K562 (cell line): ENCODE results near the gene GHDC. TPM values are rescaled to one million over a fixed set of nuclear protein-coding genes. Genes with fewer than 3 reads are reported as not detected.

Experiments
- CREB3 ChIP-seq: fragments of 450-650 bp; conservative IDR thresholded peaks from 2 replicates; pipeline ENCODE4 v1.6.1; 2016; ENCODE audit warnings: missing genetic modification characterization, low read depth, mild to moderate bottlenecking, missing compliant biosample characterization, moderate library complexity
- KDM2B ChIP-seq: fragments of 250-450 bp; sonication (Bioruptor Pico); IDR thresholded peaks from 2 replicates; pipeline ENCODE4 v1.8.0; 2021; ENCODE audit warnings: mild to moderate bottlenecking, moderate library complexity
- LCOR ChIP-seq: sonication (generic); formaldehyde crosslinking; IDR thresholded peaks from 2 replicates; pipeline ENCODE4 v1.8.0; 2022; ENCODE audit warnings: mild to moderate bottlenecking, missing genetic modification reagents
- MIER1 ChIP-seq: fragments of 450-650 bp; IDR thresholded peaks from 2 replicates; pipeline ENCODE4 v1.6.1; 2016; ENCODE audit warnings: antibody characterized with exemption, mild to moderate bottlenecking, low read depth
- NEUROD1 ChIP-seq: fragments of 150-350 bp; IDR thresholded peaks from 2 replicates; pipeline ENCODE4 v1.6.1; 2014; ENCODE audit warnings: borderline replicate concordance, low read length, low read depth; ENCODE audit not compliant: partially characterized antibody
- RBBP5 ChIP-seq: fragments of 200-600 bp; sonication (generic); IDR thresholded peaks from 2 replicates; pipeline ENCODE4 v1.6.1; 2012; ENCODE audit warnings: borderline replicate concordance, mild to moderate bottlenecking, low read length, control low read depth, inconsistent platforms; ENCODE audit not compliant: insufficient read depth, poor library complexity, severe bottlenecking
- SLC30A9 ChIP-seq: fragments of 250-450 bp; sonication (Bioruptor Pico); IDR thresholded peaks from 2 replicates; pipeline ENCODE4 v1.8.0; 2022; ENCODE audit warnings: mild to moderate bottlenecking, moderate library complexity
- TAF7 ChIP-seq: fragments of 450-650 bp; IDR thresholded peaks from 2 replicates; pipeline ENCODE4 v1.6.1; 2016; ENCODE audit warnings: missing genetic modification characterization, missing compliant biosample characterization
- TCF7L2 ChIP-seq: fragments of 150-350 bp; IDR thresholded peaks from 2 replicates; pipeline ENCODE4 v1.6.1; 2016; ENCODE audit warnings: low read depth, mild to moderate bottlenecking, low read length, moderate library complexity
- USF2 ChIP-seq: sonication (generic); formaldehyde crosslinking; IDR thresholded peaks from 2 replicates; pipeline ENCODE4 v1.5.0; 2020; ENCODE audit warnings: missing genetic modification reagents
- ZBTB49 ChIP-seq: sonication (generic); formaldehyde crosslinking; IDR thresholded peaks from 2 replicates; pipeline ENCODE4 v1.8.0; 2022; ENCODE audit warnings: missing genetic modification reagents, mild to moderate bottlenecking, borderline replicate concordance
- ZBTB8A ChIP-seq: fragments of 450-650 bp; IDR thresholded peaks from 2 replicates; pipeline ENCODE4 v1.6.1; 2018; ENCODE audit warnings: mild to moderate bottlenecking, moderate library complexity; ENCODE audit not compliant: partially characterized antibody
- ZNF696 ChIP-seq: fragments of 250-450 bp; sonication (Bioruptor Pico); conservative IDR thresholded peaks from 2 replicates; pipeline ENCODE4 v1.4.0; 2020; ENCODE audit warnings: mild to moderate bottlenecking, moderate library complexity
- ZSCAN29 ChIP-seq: fragments of 450-650 bp; IDR thresholded peaks from 2 replicates; pipeline ENCODE4 v1.6.1; 2017
- polyA plus RNA-seq, 8 experiments: library from polyadenylated mRNA; depleted of rRNA in 4 of 8; stranded (reverse) in 5 of 8; unstranded in 3 of 8; fragments of >200 nt; fragmentation: Nextera tagmentation in 2 of 8; fragmentation: Illumina TruSeq in 1 of 8; extraction: Ambion mirVana in 2 of 8; extraction: Trizol in 1 of 8; gene quantifications; 2 replicates each; pipeline versions ENCODE4 v1.2.1 to v1.2.3, GENCODE V29; 2011 to 2014; ENCODE audit warnings: inconsistent platforms in 1 of 8, missing spikeins in 1 of 8
- total RNA-seq, 7 experiments: library from RNA; depleted of rRNA in 6 of 7; stranded (reverse); fragments of >200 nt in 6 of 7; fragmentation: Illumina TruSeq in 2 of 7; extraction: Trizol in 2 of 7; gene quantifications; 2 replicates each; pipeline versions ENCODE4 v1.2.1 to v1.2.3, GENCODE V29; 2011 to 2021; ENCODE audit warnings: low replicate concordance in 1 of 7

The GHDC gene
- total and polyA plus RNA-seq, 9 of the 15 experiments (the other 6 are each of a cell fraction or from before 2014, with no cell fraction given) = 0.65 to 23.2 (median 11.2) TPM

GRCh38 chr17:42163113-42163512, 31.2 kb downstream of the GHDC start (continued):
- TF ChIP-seq CREB3 (tag) (no peak), TAF7 (tag) (no peak), RBBP5 (no peak), ZSCAN29 (no peak), KDM2B (CRISPR knock-in tag) (no peak), USF2 (CRISPR knock-in tag) (no peak), NEUROD1 (no peak), ZBTB49 (CRISPR knock-in tag) (no peak), TCF7L2 (no peak), MIER1 (no peak), LCOR (no peak), ZNF696 (CRISPR knock-in tag) (no peak), ZBTB8A (no peak), SLC30A9 (CRISPR knock-in tag) (no peak)
